HG03439 (cell line): Measurements from ENCODE around the gene NT5C2.
"Not testable (repeated sequence)": the region's sequence is repeated elsewhere in the genome, so short reads cannot be mapped to it uniquely, and the experiment has no call there.

Experiments
- ATAC-seq: cut with Tn5 transposase; IDR thresholded peaks from one replicate; pipeline ENCODE4 v1.9.1; 2021; ENCODE audit warnings: mild to moderate bottlenecking, moderate library complexity; ENCODE audit not compliant: unreplicated experiment

NT5C2 gene

DNA sequence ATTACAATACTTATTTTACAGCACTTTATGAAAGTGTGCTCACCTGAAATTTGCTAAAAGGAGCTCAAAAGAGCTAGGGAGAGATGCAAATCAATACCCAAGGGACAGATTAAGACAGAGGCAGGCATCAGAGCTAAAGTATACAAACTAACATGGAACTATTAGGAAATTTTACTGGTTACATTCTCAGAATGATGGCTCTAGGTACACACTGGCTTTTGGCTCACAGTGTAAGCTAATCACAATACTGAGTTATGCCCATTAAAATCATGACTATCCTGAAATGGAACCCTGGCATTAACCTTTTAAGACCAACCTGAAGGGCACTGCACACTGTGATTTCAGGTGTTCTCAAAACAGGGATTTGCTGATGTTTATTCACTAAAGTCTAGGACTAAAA, 98.1 kb downstream of the NT5C2 start:
- ATAC-seq, result no peak

DNA sequence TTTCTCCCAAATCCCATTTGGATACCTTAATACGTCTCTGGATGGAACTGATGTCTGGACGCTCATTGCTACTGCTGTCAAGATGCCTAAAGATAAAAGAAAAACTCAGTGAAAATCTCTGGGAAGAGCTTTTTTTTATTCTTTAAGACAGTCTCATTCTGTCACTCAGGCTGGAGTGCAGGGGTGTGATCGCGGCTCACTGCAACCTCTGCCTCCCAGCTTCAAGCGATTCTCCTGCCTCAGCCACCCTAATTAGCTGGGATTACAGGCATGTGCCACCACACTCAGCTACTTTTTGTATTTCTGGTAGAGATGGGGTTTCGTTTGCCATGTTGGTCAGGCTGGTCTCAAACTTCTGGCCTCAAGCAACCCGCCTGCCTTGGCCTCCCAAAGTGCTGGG, 102.2 kb downstream of the NT5C2 start:
- ATAC-seq, result no peak

DNA sequence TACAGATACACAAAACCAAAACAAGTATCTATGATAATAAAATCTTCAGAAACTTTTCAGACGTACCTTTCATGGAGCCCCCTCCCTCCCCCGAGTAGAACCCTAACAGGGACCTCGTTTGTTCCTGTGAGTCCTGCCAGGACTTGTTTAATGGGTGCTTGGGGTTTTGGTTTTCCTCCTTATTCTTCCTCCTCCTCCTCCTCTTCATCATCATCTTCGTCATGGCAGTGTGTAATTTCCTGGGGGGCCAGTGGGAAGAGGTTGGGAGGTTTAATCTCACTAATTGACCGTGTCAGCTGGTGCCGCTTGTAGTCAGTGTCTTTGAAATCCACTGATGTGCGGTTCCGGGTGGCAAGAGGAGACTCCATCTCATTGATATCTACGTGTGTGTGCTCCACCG, 103.6 kb downstream of the NT5C2 start:
- ATAC-seq, result no peak

DNA sequence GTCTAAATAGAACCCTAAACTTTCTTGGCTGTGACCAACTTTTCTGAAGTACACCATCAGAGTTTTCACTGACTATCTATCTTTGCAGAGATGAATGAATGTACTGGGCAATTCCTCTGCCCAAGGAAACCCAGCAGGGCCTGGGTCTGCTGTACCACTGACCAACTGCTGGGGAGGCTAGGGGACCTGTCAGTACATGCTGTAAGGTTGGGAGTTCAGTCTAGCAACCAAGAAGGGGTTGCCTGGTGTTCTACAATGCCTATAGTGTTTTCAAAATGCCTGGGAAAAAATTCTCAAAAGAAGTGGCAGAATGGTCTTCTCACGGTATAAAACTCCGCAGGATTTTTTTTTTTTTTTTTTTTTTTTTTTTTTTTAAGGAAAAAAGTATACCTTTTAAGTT, 106.3 kb downstream of the NT5C2 start:
- no peak for ATAC-seq

DNA sequence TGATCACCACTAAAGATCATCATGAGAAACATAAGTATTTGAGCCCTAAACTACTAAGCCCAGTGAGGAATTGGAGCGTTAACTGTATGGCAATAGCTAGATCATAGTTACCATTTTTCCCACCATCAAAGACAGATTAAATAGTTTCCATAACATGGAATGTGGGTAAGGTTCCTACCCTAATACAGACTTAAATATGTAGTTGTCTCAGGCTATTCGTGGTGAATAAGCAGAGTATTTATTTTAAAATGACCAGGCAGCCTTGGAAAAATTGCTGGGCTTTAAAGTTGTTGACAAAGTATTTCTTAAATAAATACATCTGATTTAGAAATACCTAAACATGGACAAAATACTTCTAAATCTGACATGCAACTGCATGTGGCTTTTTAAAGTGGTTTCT, 106.8 kb downstream of the NT5C2 start:
- no peak for ATAC-seq

DNA sequence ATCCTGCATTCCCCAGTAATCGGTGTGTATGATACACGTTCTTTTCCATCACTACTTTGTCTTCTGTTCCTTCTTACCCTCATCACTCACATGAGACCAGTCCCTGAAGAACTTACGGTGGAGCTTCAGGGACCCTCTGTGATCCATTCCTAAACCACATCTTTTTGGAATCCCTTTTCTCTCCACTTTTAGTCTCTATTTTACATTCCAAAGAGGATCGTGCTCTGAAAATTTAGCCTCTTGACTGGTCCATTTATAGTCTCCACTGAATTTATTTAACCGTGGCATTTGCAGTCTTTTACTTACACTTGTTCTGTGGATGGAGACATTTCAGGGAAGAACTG, 109.1 kb downstream of the NT5C2 start:
- ATAC-seq, result no peak

DNA sequence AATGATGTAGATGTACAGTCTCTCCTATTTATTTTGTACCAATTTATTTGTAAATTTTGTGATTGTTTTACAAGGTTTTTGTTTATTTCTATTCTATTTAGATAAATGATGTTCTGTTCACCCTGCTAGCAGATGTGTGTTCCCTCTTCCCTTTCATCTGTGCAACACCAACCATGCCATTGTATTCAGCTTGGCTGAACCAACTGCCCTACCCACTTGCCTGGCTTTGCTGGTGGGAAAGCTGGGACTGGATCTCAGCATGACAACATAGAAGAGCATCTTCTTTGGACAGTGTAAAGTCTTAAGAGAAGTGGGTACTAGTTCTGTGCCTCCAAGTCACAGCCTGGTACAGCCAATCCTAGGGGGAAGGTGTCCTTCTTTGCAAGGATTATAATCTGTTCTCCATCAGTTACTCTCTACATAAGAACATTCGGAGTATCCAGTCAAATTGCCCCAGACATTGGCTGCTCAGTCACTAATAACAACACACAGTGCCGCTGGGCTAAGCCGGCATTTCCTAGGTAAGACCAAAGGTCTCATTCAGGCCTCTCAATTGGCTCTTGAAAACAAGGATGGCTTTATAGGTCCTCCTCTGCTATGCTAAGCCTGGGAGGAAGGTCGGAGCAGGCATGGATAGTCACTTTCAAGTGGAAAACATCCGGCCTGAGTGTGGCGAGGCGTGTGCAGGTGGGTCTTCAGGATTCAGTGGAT, 109.7 kb downstream of the NT5C2 start:
- no peak for ATAC-seq

DNA sequence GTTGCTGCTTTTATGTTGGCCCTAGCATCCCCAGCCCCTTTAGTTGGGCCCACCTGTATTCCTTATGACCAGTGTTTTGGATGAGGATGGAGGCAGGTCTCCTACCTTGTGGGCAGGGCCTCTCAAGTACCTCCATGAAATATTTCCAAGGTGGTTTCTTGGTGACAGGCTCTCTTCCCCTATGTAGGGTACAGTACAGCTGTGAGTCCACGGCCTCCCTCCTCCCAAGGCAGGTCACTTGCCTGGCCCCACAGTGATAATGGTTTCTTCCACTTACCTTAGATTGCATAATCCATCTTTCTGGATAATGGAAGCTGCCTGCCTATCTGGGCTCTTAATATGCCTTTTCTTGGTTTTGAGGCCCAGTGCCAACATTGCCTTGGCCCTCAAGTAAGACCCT, 110.4 kb downstream of the NT5C2 start:
- no peak for ATAC-seq

DNA sequence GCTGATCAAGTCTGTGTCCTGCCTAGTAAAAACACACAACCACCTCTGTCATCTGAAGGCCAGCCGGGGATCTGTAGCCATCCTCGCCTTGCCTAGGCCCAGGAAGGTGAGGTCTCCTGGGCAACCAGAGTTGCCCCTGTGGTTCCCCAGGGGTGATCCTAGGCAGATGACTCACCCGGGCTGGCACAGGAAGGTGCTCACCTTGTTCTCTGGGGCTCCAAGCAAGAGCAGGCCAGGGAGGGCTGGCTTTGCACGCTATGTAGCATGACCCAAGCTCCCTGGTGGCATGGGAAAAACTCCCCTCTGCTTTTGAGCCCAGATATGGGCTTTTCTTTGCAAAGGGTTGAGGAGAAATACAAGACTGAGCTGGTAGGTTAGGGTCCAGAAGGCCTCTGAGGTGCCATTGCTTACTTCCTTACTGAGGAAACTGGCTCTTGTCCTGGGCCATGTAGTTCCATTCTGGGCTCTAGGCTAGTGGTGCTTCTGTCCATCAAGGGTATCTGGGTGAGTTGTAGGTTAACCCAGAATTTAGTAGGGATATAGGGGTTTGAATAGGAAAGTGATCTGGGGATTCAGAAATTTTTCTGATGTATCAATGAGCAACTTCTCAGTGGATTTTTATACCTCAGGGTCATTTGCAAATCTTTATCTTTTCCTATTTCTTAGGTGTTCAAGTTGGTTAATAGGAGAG, 112.0 kb downstream of the NT5C2 start:
- no peak for ATAC-seq

DNA sequence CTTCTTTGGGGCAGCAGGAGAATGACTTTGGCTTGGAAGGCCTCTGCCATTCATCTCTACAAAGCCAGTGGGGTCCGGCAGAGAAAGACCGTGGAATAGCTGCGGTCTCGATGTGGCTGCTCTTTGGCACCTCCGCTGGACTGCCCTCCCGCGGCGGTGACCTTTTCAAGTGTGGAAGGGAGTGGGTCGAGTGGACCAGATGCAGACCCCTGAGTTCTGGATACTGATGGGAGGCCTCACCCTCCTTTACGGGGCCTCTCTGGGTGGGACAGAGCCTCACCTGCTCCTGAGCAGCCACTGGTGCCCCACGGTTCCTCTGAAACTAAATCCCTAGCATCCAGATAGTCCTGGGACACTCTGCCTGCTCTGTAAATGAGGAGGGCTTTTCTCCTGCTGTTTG, 113.1 kb downstream of the NT5C2 start:
- ATAC-seq, result no peak

DNA sequence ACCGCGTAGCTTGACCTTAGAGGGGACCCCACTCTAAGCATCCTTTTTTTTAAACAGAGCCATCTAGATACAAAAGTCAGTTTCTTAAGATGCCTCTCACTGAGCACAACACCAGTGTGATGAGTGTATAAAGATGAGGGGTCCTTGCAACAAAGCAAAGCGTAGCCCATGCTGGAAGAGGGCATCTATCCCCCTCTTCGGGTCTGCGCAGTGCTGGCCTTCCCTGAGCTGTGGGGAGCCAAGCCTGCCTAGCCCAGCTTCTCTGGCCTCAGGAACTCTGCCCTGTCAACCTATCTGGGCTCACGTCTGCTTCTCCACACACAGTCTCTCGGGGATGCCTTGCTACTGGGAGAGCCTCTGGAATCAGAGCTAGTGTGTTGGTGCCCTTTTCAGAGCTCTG, 114.0 kb downstream of the NT5C2 start:
- ATAC-seq, result no peak

DNA sequence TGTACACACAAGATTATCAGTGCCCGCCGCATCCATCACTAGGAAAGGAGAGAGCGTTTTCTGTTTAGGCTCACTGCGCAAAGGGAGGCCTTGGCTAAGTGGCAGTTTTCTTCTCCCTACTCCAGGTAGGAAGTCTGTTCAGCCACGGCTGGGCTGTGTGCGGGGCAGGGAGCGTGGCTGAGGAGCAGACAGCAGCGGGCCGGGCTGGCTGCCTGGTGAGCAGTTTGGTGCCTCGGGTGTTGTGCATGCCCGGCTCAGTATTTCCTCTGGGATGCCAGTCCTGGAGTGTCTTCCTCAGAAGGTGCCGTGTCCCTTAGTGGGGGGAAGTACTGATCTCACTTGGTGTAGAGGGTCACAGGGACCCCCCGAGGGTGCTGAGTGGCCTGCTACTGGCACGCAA, 114.4 kb downstream of the NT5C2 start:
- no peak for ATAC-seq

DNA sequence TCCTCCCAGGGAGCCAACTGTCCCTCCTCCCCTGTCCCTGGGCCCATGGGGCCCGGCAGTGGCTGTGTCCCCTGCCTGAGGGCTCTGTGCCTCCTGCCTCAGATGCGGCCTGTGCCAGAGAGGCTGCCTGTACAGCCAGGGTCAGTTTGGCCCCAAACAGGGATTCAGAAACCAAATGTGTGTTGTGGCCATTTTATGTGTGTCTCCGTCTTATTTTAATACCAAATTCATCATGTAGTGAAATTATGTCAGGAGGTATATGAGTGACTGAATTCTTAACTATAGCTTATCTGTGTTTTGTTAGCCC, 114.8 kb downstream of the NT5C2 start:
- ATAC-seq, result no peak

DNA sequence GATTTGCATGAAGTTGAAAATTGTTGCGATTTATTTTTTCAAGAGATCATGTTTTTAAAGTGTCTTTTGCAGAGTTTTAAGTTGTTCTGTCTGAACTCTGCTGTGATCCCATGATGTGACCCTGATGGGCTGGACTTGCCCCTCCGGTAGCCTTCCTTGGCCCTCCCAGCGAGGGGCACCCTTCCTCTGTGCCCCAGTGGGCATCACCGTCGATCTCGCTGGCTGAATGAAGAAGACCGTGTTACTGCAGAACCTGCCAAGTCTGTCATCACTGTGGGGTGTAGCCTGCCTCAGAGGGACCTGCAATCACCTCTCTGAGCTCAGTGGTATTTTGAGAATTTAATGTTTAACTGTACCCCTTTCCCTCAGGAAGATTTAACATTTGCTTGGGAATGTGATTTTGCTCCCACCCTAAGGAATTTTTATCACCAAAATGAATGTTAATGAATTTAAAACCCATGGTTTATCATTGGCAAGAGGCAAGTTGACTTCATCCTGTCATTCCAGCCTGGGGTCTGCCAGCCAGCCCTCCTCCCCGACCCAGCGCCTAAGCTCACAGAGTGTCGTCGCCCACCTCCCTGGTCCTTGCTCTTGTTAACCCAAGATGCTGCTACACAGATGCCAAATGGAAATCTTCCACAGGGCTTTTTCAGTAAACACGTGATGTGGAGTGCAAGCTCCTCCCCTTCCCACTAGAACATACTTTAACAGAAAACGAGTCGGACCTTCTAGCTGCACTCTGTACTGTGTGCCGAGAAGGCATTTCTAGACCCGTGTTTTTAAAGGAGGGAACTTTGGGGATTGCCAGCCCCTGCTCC, 115.4 kb downstream of the NT5C2 start:
- ATAC-seq, result no peak

DNA sequence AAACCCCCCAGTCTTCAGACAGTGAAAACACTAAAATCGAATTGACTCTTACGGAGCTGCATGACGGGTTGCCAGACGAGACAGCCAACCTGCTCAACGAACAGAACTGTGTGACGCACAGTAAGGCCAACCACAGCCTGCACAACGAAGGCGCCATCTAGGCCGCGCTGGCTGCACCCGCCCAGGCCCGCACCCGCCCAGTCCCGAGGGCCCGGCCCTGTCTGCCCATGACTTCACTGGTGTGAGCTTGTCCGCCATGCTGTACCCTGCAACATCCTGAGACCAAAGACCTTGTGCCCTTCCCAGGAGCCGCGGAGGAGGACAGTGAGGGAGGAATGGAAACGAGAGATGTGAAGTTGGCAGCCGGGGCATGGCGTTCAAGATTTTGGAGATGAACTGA, 116.1 kb downstream of the NT5C2 start:
- no peak for ATAC-seq

DNA sequence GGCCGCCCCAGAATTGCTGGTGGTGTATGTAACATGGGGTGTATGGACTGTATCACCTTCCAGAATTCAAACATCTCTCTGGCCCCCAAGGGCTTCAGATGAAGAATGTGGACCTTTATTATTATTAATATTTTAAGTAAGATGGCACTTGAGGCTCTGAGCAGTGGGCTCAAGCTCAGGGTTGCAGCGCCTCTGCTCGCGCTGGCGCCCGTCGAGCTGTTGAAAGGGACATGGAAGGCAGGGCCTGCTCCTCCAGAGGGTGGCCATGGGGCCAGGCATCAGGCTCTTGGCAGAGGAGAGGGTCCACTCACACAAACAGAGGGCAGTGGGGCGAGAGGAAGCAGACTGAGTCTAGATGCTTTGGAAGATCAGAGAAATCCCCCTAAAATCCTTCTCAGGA, 120.2 kb downstream of the NT5C2 start:
- ATAC-seq, result no peak

DNA sequence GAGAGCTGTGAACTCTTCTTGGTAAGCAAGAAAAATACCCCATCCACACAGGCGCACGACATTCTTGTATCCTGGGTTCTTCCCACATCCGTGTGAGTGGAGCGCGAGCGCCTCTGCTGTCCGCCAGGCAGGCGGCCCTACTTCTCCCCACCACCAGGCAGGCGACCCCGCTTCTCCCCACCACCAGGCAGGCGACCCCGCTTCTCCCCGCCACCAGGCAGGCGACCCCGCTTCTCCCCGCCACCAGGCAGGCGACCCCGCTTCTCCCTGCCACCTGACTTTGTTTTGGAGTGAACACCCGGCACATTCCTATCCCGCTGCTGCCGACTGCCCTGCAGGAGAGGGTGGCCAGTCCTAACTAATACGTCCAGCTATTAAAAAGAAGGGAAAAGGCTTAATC, 120.8 kb downstream of the NT5C2 start:
- ATAC-seq, result no peak

DNA sequence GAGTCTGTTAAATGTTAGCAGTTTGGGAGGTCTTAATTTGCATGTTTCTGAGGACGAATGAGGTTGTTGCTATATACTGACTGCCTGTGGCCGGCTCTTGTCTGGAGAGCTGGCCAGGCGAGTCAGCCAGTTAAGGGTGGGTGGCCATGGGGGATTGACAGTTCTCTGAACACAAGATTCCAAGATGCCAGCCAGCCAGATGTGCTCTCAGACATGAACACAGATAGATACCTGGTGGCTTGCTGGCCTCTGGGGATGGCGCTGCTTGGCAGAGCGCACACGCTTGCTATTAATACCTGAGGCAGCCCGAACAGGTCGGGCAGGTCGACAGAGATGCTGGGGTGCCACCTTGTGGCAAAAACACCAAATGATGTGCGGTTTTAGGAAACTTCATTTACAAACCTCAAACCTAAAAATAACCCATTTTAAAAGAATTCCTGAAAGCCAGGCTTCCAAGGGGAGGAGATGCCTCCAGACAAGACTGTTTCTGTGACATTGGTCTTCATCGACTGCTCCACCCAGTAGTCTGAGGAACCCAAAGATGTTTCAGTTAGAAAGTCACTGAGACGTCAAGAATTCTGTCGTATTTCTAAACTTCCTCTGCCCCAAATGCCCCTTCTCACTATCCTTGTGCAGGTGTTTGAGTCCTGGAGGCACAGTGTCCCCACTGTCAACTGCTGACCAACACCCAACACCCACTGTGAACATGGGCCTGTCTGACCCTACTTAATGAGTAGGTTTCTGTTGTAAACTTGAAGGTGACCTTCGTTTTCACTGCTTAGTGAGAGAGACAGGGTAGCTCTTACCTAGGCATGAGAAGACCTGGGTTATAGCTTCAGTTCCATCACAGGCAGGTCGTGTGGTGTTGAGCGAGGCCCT, 123.4 kb downstream of the NT5C2 start:
- ATAC-seq, result peak; percentile 58

DNA sequence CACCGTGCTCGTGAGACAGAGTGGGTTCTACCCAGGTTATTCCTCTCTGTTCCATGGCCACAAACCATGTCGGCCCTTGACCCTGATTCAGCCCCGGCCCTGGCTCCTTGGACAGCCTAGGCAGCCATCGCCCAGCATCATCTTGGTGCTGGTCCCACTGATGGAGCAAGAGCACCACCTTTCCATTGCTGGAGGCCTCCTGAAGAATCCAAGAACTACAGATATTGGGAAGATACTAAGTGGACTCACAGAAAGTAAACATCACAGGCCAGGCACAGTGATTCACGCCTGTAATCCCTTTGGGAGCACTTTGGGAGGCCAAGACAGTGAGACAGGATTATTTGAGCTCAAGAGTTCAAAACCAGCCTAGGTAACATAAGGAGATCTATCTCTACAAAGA, 125.1 kb downstream of the NT5C2 start:
- no peak for ATAC-seq

DNA sequence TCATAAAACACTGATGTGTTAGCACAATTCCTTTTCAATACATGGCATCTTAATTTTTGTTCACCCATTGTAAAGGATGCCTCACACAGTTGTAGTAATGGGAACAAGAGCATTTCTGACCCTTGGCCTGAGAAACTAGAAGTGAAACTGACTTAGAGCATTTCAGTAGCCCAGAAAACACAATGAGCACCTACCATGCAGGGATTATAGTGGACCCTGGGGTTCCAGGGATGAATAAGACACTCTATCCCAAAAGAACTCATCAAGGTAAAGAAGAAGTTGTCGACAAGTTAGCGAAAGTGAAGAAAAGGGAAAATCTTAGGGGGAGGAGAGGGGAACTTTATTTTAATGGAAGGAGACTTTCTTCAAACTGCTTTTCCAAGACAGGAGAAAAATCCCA, 125.6 kb downstream of the NT5C2 start:
- ATAC-seq, result no peak

DNA sequence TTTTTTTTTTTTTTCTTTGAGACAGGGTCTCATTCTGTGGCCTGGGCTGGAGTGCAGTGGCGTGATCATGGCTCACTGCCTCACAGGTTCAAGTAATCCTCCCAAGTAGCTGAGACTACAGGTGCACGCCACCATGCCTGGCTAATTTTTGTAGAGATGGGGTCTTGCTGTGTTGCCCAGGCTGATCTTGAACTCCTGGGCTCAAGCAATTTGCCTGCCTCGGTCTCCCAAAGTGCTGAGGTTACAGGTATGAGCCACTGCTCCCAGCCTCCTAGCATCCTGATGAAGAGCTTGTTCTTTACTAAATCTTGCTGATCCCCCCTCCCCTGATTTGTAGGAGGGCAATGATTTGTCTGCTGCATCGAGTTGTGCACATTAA, 126.0 kb downstream of the NT5C2 start:
- ATAC-seq, result not testable (repeated sequence)
